ENCODE measurements around the gene MTCL1. TPM values are rescaled to one million over a fixed set of nuclear protein-coding genes. Genes with fewer than 3 reads are reported as not detected.

Gene MTCL1
- total and polyA plus RNA-seq, 5 experiments from 2014 or later: 0.13 to 0.41 TPM; not detected in 3

GRCh38 chr18:8721094-8721669 lies 15.8 kb downstream of the MTCL1 start:
- no peak for DNase-seq
- ATAC-seq: no peak
- peaks cover 4 to 20% (median 7%) of the 10 kb centered on the region in 5 donors for H3K27me3 Mint-ChIP-seq
- no peaks in the 10 kb centered on the region for H3K36me3 Mint-ChIP-seq
- POLR2A ChIA-PET: no interaction called here
- no peaks in the 10 kb centered on the region for H3K4me1 Mint-ChIP-seq
- no peaks in the 10 kb centered on the region for H3K9me3 Mint-ChIP-seq
- no peak overlapping the region for H3K4me3 Mint-ChIP-seq
- H3K27ac Mint-ChIP-seq: no peak overlapping the region

GRCh38 chr18:8721716-8722115 lies 16.4 kb downstream of the MTCL1 start:
- Mint-ChIP-seq H3K4me3 (no peak overlapping the region), H3K9me3 (no peaks in the 10 kb centered on the region), H3K27ac (no peak overlapping the region), H3K27me3 (peaks cover 4 to 15% (median 7%) of the 10 kb centered on the region in 5 donors), H3K36me3 (no peaks in the 10 kb centered on the region), H3K4me1 (no peaks in the 10 kb centered on the region)
- DNase-seq (no peak), ATAC-seq (no peak)
- POLR2A ChIA-PET: no interaction called here

- POLR2A ChIA-PET: no interaction called here
- peaks cover 0 to 7% (median 0%) of the 10 kb centered on the region in 5 donors for H3K27me3 Mint-ChIP-seq
- no peak overlapping the region for H3K4me3 Mint-ChIP-seq
- H3K27ac Mint-ChIP-seq: no peak overlapping the region
- peaks cover 0 to 3% (median 0%) of the 10 kb centered on the region in 4 donors for H3K4me1 Mint-ChIP-seq
- DNase-seq (no peak), ATAC-seq (no peak)
- no peaks in the 10 kb centered on the region for H3K9me3 Mint-ChIP-seq
- no peaks in the 10 kb centered on the region for H3K36me3 Mint-ChIP-seq
Observed at GRCh38 chr18:8722946-8723820, 17.8 kb downstream of the MTCL1 start.

DNA sequence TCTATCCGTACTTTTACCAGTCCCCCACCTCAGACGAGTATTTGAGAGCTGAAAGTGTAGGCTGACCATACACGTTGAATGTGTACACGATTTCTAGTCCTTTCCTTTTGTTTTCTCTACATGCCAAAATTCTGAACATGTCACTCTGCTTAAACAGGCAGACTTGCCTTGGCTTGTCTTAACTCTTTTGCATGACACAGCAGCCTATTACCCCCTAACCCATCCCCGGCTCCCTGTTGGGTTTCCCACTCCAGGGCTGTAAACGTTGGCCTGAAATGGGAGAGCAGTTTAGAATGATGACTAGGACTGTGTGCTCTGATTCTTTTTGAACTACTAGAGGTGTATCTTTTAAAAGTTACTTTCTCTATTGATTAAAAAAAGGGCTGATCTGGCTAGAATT lies 19.1 kb downstream of the MTCL1 start:
- Mint-ChIP-seq H3K4me3 (no peak overlapping the region), H3K27ac (peak overlapping the region in 1 of 10 donors; percentile 13), H3K36me3 (no peaks in the 10 kb centered on the region), H3K27me3 (peaks cover 0 to 7% (median 0%) of the 10 kb centered on the region in 5 donors), H3K9me3 (no peaks in the 10 kb centered on the region), H3K4me1 (peaks cover 0 to 4% (median 0%) of the 10 kb centered on the region in 4 donors)
- POLR2A ChIA-PET: no interaction called here
- no peak for ATAC-seq
- no peak for DNase-seq

DNA sequence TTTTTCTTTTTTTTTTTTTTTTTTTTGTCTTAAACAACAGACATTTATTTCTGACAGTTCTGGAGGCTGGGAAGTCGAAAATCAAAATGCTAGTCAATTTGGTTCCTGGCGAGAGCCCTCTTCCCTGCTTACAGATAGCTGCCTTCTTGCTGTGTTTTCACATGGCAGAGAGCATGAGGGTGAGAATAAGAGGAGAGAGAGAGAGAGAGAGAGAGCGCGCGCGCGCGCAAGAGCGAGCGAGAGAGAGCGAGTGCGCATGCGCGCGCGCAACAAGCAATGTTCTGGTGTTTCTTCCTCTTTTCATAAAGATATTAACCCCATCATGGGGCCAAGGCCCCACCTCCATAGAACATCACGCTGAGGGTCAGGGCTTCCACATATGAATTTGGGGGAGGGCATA lies 20.9 kb downstream of the MTCL1 start:
- ATAC-seq (no peak), DNase-seq (no peak)
- H3K27ac Mint-ChIP-seq: no peak overlapping the region
- no peak overlapping the region for H3K4me3 Mint-ChIP-seq
- no peaks in the 10 kb centered on the region for H3K9me3 Mint-ChIP-seq
- no peaks in the 10 kb centered on the region for H3K36me3 Mint-ChIP-seq
- peaks cover 0 to 6% (median 0%) of the 10 kb centered on the region in 4 donors for H3K4me1 Mint-ChIP-seq
- POLR2A ChIA-PET: interaction anchor here (0.6 kb wide), 1 partner anchor 58 kb away, joined by 3 read pairs; no protein-coding TSS in a partner anchor
- peaks cover 0 to 5% (median 0%) of the 10 kb centered on the region in 5 donors for H3K27me3 Mint-ChIP-seq

GRCh38 chr18:8726963-8727705 lies 21.8 kb downstream of the MTCL1 start:
- no peak overlapping the region for H3K27ac Mint-ChIP-seq

DNA sequence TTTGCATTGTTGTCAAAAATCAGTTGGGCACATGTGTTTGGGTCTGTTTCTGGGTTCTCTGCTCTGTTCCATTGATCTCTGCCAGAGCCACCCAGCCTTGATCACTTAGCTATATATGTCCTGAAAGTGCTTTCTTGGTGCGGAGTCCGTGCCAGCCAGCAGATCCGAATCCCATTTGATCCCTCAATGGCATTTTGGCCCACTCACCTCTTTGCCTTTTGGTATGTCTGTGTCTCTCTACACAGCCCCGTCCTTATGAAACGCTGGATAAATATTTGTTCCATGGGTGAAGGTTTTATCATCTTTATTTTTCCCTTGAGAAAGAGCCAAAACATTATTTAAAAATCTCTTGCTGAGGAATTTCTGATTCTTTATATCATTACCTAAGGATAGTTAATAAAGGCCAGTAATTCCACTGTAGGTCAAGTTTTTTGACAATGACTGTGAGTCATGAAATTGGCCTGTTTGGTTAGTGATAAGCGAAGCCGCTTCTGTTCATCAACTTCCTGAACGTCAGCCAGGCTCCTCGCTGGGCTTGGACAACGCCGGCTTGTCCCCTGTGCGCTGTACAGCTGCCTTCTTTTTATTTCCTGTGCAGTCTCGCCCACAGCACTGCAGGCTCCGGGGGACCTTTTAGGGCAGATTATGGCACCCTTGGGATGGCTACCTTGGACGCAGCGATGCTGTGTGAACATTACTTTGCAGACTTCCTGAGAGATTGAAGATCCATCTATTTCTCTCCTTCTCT lies 24.9 kb downstream of the MTCL1 start:
- Mint-ChIP-seq H3K4me3 (no peak overlapping the region), H3K4me1 (peaks cover 0 to 6% (median 2%) of the 10 kb centered on the region in 4 donors), H3K27me3 (peaks cover 2 to 9% (median 5%) of the 10 kb centered on the region in 5 donors), H3K36me3 (no peaks in the 10 kb centered on the region), H3K27ac (peak overlapping the region in 1 of 10 donors; percentile 39), H3K9me3 (no peaks in the 10 kb centered on the region)
- POLR2A ChIA-PET: no interaction called here
- DNase-seq: no peak
- no peak for ATAC-seq

More at GRCh38 chr18:8726963-8727705, 21.8 kb downstream of the MTCL1 start:
- Mint-ChIP-seq H3K36me3 (no peaks in the 10 kb centered on the region), H3K4me1 (peaks cover 0 to 6% (median 0%) of the 10 kb centered on the region in 4 donors), H3K27me3 (no peaks in the 10 kb centered on the region), H3K4me3 (no peak overlapping the region), H3K9me3 (no peaks in the 10 kb centered on the region)
- POLR2A ChIA-PET: no interaction called here
- no peak for ATAC-seq
- DNase-seq: no peak

DNA sequence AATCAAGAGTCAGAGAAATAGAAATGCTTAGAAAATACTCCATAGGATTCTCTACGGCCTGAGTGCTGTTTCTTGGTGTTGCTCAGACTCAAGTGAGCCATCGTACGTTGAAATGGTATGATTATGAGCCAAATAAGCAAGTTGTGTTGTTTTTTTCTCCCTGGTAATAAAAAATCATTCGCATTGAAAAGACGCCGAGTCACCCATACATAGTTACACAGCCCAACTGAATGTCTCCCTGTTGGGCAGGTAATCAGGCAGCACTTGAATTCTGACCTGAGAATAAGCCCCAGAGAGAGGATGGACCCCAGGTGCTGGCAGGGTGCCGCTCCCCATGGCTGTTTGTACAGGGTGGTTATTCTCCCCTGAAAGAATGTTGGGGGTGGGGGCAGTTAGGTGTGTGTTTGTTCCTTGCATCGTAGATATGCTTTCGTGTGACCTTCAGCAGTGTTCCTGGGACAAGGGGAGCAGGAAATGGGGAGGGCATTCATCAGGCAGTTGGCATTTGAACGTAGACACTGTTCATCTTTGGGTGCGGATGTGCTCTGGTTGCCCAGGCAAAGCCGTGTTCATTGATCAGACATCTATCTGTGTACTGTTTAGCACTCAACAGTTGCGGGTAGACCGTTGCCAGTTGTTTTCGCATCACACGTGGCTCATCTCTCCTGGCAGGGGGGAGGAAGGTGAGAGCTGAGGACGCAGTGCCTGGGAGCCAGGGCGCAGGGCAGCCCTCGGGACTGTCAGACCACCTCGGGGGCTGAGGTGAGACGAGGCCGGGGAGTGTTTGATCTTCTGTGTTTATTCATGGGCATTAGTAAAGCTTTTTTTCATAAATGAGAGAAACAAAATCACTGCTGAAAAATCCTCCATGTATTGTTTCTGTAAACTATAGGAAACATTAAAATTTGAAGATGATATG lies 27.3 kb downstream of the MTCL1 start:
- no peak overlapping the region for H3K27ac Mint-ChIP-seq
- DNase-seq: no peak
- ATAC-seq: no peak

GRCh38 chr18:8734496-8734895 lies 29.1 kb downstream of the MTCL1 start:
- peaks cover 6 to 12% (median 9%) of the 10 kb centered on the region in 5 donors for H3K27me3 Mint-ChIP-seq
- POLR2A ChIA-PET: no interaction called here
- no peak for DNase-seq
- peaks cover 0 to 2% (median 0%) of the 10 kb centered on the region in 9 donors for H3K9me3 Mint-ChIP-seq
- H3K4me3 Mint-ChIP-seq: no peak overlapping the region
- peaks cover 0 to 2% (median 0%) of the 10 kb centered on the region in 3 donors for H3K36me3 Mint-ChIP-seq
- H3K4me1 Mint-ChIP-seq: peaks cover 0 to 5% (median 3%) of the 10 kb centered on the region in 4 donors
- no peak for ATAC-seq
- H3K27ac Mint-ChIP-seq: no peak overlapping the region

More for the DNA sequence above, 27.3 kb downstream of the MTCL1 start:
- peaks cover 0 to 2% (median 0%) of the 10 kb centered on the region in 3 donors for H3K36me3 Mint-ChIP-seq
- POLR2A ChIA-PET: no interaction called here
- no peaks in the 10 kb centered on the region for H3K9me3 Mint-ChIP-seq
- H3K4me3 Mint-ChIP-seq: no peak overlapping the region
- peaks cover 0 to 6% (median 2%) of the 10 kb centered on the region in 4 donors for H3K4me1 Mint-ChIP-seq
- H3K27me3 Mint-ChIP-seq: peaks cover 6 to 12% (median 9%) of the 10 kb centered on the region in 5 donors

- H3K4me3 Mint-ChIP-seq: no peak overlapping the region
- peaks cover 0 to 2% (median 0%) of the 10 kb centered on the region in 3 donors for H3K36me3 Mint-ChIP-seq
- no peak for ATAC-seq
- peaks cover 0 to 2% (median 0%) of the 10 kb centered on the region in 9 donors for H3K9me3 Mint-ChIP-seq
- POLR2A ChIA-PET: no interaction called here
- peaks cover 0 to 5% (median 3%) of the 10 kb centered on the region in 4 donors for H3K4me1 Mint-ChIP-seq
- peaks cover 6 to 12% (median 9%) of the 10 kb centered on the region in 5 donors for H3K27me3 Mint-ChIP-seq
- no peak for DNase-seq
- H3K27ac Mint-ChIP-seq: peak overlapping the region in 1 of 10 donors; percentile 20
Observed at GRCh38 chr18:8735274-8735673, 29.9 kb downstream of the MTCL1 start.

- Mint-ChIP-seq H3K27ac (no peak overlapping the region), H3K36me3 (peaks cover 0 to 10% (median 7%) of the 10 kb centered on the region in 3 donors), H3K4me3 (no peak overlapping the region), H3K4me1 (peaks cover 20 to 41% (median 40%) of the 10 kb centered on the region in 4 donors), H3K9me3 (peaks cover 0 to 22% (median 4%) of the 10 kb centered on the region in 9 donors), H3K27me3 (peaks cover 0 to 3% (median 0%) of the 10 kb centered on the region in 5 donors)
- DNase-seq: no peak
- ATAC-seq: no peak
- POLR2A ChIA-PET: no interaction called here
Observed at GRCh38 chr18:8741117-8741516, 35.8 kb downstream of the MTCL1 start.
